ENCODE measurements around the gene DHX34. TPM values are rescaled to one million over a fixed set of nuclear protein-coding genes. Genes with fewer than 3 reads are reported as not detected.
"Not testable (repeated sequence)": the region's sequence is repeated elsewhere in the genome, so short reads cannot be mapped to it uniquely, and the experiment has no call there.

Gene DHX34
- total RNA-seq, 1 experiment from 2014 or later, result 25.3 TPM

DNA sequence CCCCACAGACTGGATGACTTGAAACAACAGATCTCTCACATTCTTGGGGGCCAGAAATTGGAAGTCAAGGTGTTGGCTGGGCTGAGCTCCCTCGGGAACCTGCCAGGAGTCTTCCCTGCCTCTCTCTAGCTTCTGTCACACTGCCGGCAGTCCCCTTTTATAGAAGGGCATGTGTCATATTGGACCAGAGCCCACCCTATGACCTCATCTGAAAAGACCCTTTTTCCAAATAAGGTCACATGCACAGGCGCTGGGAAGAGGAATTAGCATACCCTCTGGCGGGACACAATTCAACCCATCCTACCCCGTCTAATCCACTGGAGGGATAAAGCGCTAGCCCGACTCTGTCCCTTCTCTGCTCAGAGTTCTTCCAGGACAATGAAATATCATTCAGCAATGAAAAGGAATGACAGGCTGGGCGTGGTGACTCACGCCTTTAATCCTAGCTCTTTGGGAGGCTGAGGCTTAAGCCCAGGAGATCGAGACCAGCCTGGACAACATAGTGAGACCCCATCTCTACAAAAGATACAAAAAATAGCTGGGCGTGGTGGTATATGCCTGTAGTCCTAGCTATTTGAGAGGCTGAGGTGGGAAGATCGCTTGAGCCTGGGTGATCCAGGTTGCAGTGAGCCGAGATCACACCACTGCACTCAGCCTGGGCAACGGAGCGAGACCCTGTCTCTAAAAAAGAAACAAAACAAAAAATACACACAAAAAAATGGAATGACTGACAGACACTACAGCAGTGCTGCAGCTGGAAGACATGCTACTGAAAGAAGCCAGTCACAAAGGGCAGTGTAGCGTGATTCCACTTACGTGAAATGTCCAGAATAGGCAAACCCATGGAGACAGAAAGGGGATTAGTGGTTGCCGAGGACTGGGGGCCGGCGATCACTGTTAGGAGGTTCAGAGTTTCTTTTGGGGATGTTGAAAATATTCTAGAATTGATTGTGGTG, 41.7 kb downstream of the DHX34 start:
- no peak for DNase-seq
- Histone ChIP-seq H3K27me3 (no peaks in the 10 kb centered on the region), H3K4me3 (no peak overlapping the region), H3K9me3 (no peaks in the 10 kb centered on the region), H3K36me3 (no peaks in the 10 kb centered on the region)

DNA sequence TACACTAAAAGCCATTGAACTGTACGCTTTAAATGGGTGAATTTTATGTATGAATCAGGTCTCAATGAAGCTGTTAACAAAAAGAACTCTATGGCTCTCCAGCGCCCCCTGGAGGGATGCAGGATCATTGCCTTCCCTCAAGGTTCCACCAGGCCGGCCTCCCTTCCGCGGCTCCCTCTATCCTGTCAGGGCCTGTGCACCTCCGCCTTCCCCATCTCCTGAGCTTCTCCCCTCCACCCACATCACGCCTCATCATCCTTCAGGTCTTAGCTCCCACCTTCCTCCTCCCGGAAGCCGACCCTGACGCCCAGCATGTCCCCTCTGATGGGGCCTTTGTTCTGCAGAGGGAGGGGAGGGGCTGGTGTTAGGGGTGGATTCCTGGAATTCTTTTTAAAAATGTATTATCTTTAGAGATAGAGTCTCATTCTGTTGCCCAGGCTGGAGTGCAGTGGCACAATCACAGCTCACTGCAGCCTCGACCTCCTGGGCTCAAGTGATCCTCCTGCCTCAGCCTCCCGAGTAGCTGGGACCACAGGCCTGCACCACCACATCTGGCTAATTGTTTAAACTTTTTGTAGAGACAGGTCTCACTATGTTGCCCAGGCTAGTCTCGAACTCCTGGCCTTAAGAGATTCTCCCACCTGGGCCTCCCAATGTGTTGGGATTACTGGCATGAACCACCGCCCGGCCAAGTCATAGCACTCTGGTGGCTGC, 42.6 kb downstream of the DHX34 start:
- no peak overlapping the region for H3K4me3 ChIP-seq
- H3K27me3 ChIP-seq, result no peaks in the 10 kb centered on the region
- no peaks in the 10 kb centered on the region for H3K9me3 ChIP-seq
- DNase-seq, result peak; percentile 61
- H3K36me3 ChIP-seq, result no peaks in the 10 kb centered on the region

DNA sequence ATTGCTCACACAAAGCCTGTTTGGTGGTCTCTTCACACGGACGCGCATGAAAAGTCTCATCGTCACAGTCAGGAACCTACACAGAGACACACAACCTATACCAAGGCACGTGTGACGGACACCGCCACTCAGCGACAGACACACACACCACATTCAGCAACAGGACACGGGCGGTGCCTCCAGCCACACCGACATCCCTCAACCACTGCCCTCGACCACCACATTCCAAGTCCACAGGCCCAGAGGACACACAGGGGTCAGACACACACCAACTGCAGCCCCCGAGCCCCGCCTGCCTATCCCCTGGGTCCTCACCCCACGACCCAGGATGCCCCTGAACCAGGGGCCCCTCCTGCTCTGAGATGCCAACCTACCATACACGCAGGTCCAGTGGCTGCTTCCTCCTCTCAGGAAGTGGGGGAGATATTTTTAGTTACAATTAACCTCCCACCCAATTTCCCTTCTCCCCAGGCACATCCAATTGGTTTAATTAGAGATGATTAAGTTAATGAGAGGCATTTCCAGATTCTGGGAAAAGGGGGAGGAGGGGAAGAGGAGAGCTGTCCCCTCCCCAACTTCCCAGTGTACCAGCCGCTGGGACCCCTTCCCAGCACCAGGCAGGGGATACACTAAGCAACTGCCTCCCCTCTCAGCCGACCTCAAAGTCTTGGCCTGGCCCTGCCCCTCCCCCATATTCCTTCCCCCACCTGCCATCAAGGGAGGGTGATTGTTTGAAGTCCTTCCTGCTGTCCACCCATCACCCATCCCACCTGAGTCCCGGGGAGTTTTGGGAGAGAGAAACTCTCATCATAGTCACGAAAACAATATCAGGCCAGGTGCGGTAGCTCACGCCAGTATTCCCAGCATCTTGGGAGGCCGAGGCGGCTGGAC, 49.8 kb downstream of the DHX34 start:
- H3K4me3 ChIP-seq, result no peak overlapping the region
- no peaks in the 10 kb centered on the region for H3K9me3 ChIP-seq
- no peaks in the 10 kb centered on the region for H3K27me3 ChIP-seq
- no peaks in the 10 kb centered on the region for H3K36me3 ChIP-seq
- DNase-seq, result no peak

GRCh38 chr19:47402504-47402903, 53.4 kb downstream of the DHX34 start:
- Histone ChIP-seq H3K36me3 (no peaks in the 10 kb centered on the region), H3K4me3 (no peak overlapping the region), H3K9me3 (no peaks in the 10 kb centered on the region), H3K27me3 (peaks cover 13% of the 10 kb centered on the region)
- no peak for DNase-seq

- Histone ChIP-seq H3K27me3 (peaks cover 28% of the 10 kb centered on the region), H3K36me3 (no peaks in the 10 kb centered on the region), H3K9me3 (no peaks in the 10 kb centered on the region), H3K4me3 (no peak overlapping the region)
- no peak for DNase-seq
Measured at GRCh38 chr19:47404334-47405196, 55.5 kb downstream of the DHX34 start.

DNA sequence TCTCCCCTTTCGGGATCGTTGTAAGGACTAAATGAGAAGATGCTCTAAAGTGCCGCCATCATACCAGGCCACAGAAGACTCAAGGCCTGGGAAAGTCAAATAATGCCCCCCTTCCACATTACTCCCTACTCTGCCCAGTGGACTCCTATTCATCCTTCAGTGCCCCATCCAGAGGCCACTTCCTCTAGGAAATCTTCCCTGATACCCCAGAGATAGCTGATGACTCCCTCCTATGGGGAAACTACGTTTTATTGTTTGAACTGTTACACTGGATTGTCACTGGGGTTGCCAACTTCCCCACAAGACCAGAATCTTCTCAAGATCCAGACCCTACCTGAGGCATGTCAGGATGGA, 56.1 kb downstream of the DHX34 start:
- no peaks in the 10 kb centered on the region for H3K9me3 ChIP-seq

DNA sequence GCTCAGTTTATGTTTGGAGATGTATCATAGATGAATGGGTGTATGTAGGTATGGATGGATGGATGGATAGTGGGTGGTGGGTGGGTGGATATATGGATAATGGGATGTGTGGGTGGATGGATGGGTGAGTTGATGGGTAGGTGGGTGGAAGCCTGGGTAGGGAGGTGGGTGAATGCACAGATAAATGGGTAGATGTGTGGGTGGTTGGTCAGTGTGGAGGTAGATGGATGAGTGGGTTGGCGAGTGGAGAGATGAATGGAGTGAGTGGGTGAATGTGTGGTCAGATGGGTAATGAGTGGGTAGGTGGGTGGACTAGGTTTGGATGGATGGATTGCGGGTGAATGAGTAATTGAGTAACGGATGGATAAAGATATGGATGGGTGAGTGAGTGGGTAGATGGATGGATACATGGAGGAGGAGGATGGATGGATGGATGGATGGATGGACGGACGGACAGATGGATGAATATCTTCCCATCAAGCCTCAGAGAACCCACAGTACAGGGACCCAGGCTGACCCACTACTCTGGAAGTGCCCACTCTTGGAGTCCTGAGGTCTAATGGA, 56.8 kb downstream of the DHX34 start:
- Histone ChIP-seq H3K4me3 (no peak overlapping the region), H3K27me3 (peaks cover 31% of the 10 kb centered on the region), H3K9me3 (no peaks in the 10 kb centered on the region), H3K36me3 (no peaks in the 10 kb centered on the region)
- no peak for DNase-seq

More for the DNA sequence above, 56.1 kb downstream of the DHX34 start:
- no peaks in the 10 kb centered on the region for H3K36me3 ChIP-seq
- peaks cover 28% of the 10 kb centered on the region for H3K27me3 ChIP-seq
- DNase-seq, result no peak
- H3K4me3 ChIP-seq, result no peak overlapping the region

DNA sequence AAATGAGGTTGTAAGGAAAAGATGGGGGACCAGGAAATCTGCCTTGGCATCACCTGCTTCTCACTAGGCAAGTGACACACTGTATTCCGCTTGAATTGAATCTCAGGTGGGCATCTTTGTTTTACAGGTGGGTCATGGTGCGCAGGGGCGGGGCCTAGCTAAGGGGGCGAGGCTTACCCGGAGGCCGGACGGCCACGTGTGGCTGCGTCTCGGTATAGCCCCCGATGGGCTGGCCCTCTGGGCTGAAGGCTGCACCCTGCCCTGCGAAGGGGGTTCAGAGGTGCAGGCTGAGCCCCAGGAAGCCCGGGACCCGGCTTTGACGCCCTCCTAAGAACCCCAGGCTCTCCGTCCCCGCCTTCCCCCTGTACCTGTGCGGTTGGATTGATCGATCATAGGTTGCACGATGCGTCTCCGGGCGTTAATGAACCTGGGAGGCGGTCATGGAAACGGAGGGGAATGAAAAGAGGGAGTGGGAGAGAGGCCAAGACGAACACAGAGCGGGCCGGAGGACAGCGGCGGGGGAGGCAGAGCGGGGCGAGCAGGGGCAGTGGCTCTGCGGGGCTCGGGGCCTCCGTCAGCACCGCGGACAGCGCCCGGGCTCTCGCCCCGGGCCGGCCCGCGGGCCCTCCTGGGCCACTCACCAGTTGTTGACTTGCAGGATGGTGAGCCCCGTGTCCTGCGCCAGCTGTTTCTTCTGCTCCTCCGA, 57.7 kb downstream of the DHX34 start:
- peaks cover 38% of the 10 kb centered on the region for H3K27me3 ChIP-seq
- no peak overlapping the region for H3K4me3 ChIP-seq
- peak; percentile 40 for DNase-seq
- H3K9me3 ChIP-seq, result no peaks in the 10 kb centered on the region
- H3K36me3 ChIP-seq, result no peaks in the 10 kb centered on the region

- DNase-seq, result no peak
- Histone ChIP-seq H3K27me3 (peaks cover 44% of the 10 kb centered on the region), H3K4me3 (no peak overlapping the region), H3K9me3 (no peaks in the 10 kb centered on the region), H3K36me3 (no peaks in the 10 kb centered on the region)
Measured at GRCh38 chr19:47407417-47407774, 58.3 kb downstream of the DHX34 start.

DNA sequence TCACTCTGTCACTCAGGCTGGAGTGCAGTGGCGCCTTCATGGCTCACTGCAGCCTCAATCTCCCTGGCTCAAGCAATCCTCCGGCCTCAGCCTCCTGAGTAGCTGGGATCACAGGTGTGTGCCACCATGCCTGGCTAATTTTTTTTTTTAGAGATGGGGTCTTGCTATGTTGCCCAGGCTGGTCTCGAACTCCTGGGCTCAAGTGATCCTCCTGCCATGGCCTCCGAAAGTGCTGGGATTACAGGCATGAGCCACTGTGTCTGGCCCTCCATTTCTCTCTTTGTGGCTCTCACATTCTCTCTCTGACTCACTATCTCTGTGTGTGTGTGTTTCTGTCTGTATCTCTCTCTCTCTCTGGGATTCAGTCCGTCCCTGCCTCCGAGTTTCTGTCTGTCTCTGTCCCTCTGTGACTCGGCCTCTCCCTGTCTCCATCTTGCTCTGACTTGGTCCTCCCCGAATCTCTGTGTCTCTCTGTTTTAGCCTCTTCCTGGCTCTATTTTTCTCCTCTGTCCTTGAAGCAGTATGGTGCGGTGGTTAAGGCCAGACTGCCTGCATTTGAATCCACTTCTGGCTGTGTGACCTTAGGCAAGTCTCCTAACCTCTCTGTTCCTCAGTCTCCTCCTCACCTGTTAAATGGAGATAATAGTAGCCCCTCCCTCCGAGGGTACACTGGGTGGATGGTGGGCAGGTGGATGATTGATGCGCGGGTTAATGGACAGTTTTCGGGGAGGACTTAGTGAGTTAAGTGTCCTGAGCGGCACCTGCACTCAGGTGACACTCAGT, 59.2 kb downstream of the DHX34 start:
- no peak overlapping the region for H3K4me3 ChIP-seq
- peaks cover 53% of the 10 kb centered on the region for H3K27me3 ChIP-seq
- DNase-seq, result no peak
- no peaks in the 10 kb centered on the region for H3K36me3 ChIP-seq
- H3K9me3 ChIP-seq, result no peaks in the 10 kb centered on the region

DNA sequence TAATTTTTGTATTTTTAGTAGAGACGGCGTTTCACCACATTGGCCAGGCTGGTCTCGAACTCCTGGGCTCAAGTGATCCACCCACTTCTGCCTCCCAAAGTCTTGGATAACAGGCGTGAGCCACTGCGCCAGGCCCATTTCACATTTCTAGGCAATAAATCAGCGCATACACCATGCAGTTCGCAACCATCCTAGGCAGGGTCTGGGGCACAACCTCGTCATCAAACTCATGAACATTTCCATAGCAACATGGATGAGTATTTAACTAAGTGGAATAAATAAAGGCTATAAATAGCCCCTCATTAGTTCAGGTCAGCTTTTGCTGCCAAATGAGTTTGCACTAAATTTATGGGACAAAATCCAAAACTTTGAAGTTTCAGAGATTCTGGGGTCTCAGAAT, 62.0 kb downstream of the DHX34 start:
- no peak for DNase-seq
- Histone ChIP-seq H3K9me3 (no peaks in the 10 kb centered on the region), H3K27me3 (peaks cover 75% of the 10 kb centered on the region), H3K36me3 (no peaks in the 10 kb centered on the region), H3K4me3 (no peak overlapping the region)

DNA sequence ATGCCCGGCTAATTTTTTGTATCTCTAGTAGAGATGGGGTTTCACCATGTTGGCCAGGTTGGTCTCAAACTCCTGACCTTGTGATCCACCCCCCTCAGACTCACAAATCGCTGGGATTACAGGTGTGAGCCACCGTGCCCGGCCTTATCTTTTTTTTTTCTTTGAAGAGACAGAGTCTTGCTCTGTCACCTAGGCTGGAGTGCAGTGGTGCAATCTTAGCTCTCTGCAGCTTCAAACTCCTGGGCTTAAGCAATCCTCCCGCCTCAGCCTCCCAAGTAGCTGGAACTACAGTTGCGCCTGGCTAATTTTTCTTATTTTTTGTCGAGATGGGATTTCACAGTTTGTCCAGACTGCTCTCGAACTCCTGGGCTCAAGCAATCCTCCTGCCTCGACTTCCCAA, 62.6 kb downstream of the DHX34 start:
- H3K27me3 ChIP-seq, result peaks cover 77% of the 10 kb centered on the region
- H3K4me3 ChIP-seq, H3K36me3 ChIP-seq, H3K9me3 ChIP-seq, DNase-seq: not testable (repeated sequence)

GRCh38 chr19:47413941-47414340, 64.8 kb downstream of the DHX34 start:
- peaks cover 80% of the 10 kb centered on the region for H3K27me3 ChIP-seq
- DNase-seq, result no peak
- no peaks in the 10 kb centered on the region for H3K36me3 ChIP-seq
- H3K9me3 ChIP-seq, result no peaks in the 10 kb centered on the region
- no peak overlapping the region for H3K4me3 ChIP-seq

GRCh38 chr19:47414469-47414868, 65.4 kb downstream of the DHX34 start:
- Histone ChIP-seq H3K27me3 (peaks cover 78% of the 10 kb centered on the region), H3K36me3 (no peaks in the 10 kb centered on the region), H3K4me3 (no peak overlapping the region), H3K9me3 (no peaks in the 10 kb centered on the region)
- DNase-seq, result peak; percentile 51

All from MG63 (cell line).